Measurements from ENCODE around the gene BACH2. TPM values are rescaled to one million over a fixed set of nuclear protein-coding genes. Genes with fewer than 3 reads are reported as not detected.
A peak's percentile ranks its signal among the peaks of the same experiment; 100 is the strongest.

BACH2 gene
- total RNA-seq, 1 experiment from 2014 or later, result 2.5 TPM

DNA sequence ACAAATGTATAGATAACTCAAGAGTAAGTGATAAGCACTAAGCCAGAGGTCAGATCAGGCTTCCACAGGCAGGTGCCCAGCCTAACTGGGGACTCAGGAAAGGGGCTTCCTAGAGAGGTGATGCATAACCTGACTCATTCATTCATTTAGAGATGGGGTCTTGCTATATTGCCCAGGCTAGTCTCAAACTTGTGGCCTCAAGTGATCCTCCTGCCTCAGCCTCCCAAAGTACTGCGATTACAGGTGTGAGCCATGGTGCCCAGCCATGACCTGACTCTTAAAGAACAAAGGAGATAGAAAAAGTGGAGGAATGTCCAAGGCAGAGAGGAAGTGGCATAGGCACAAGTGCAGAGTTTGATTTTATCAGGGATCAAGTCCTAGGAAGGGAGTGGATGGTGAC lies 360.5 kb downstream of the BACH2 start:
- Histone ChIP-seq H3K36me3 (replicated peaks; ENCODE audit: control insufficient read depth, insufficient read depth, low read length) (0 out of 2 replicates have a peak, but pooled peaks cover 1% of the 10 kb centered on the region), H3K4me3 (ENCODE audit: insufficient read depth, low read depth, low read length) (no peak overlapping the region), H3K27me3 (ENCODE audit: control insufficient read depth, insufficient read depth, low read length) (no peaks in the 10 kb centered on the region)
- no peak for DNase-seq

- 0 out of 2 replicates have a peak, but pooled peaks cover 1% of the 10 kb centered on the region for H3K36me3 ChIP-seq (replicated peaks; ENCODE audit: control insufficient read depth, insufficient read depth, low read length)
- H3K4me3 ChIP-seq (ENCODE audit: insufficient read depth, low read depth, low read length), result no peak overlapping the region
- H3K27me3 ChIP-seq (ENCODE audit: control insufficient read depth, insufficient read depth, low read length), result no peaks in the 10 kb centered on the region
- peak; percentile 79 for DNase-seq
Observed at GRCh38 chr6:89934685-89935366, 361.8 kb downstream of the BACH2 start.

DNA sequence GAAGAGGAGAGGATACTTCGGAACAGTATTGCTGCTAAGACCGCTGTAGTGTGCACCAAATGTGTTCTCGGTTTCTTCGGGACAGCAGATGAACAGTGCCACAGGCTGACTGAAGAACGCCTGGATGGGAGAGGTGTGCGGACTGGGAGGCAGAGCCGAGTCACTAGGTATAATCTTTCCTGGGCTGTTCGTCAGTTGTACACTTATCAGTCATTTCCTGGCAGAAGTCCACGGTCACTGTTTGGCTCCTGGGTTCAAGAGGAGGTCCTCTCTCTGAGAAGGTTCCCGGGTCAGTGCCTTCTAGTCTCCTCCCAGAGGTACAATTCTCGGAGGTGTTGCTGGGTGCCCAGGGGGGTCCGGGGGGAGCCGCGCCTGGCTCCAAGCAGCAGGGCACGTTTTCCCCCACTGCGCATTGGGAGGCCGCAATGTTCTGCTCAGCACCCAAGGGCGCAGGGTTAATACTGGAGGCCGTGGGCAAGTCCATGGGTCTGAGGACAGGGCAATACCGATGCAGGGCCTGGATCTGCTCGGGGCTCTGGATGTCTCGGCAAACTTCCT lies 364.3 kb downstream of the BACH2 start:
- no peaks in the 10 kb centered on the region for H3K27me3 ChIP-seq (ENCODE audit: control insufficient read depth, insufficient read depth, low read length)
- 0 out of 2 replicates have a peak, but pooled peaks cover 1% of the 10 kb centered on the region for H3K36me3 ChIP-seq (replicated peaks; ENCODE audit: control insufficient read depth, insufficient read depth, low read length)
- DNase-seq, result no peak
- no peak overlapping the region for H3K4me3 ChIP-seq (ENCODE audit: insufficient read depth, low read depth, low read length)

GRCh38 chr6:89930789-89931188 lies 365.9 kb downstream of the BACH2 start:
- Histone ChIP-seq H3K36me3 (replicated peaks; ENCODE audit: control insufficient read depth, insufficient read depth, low read length) (0 out of 2 replicates have a peak, but pooled peaks cover 1% of the 10 kb centered on the region), H3K4me3 (ENCODE audit: insufficient read depth, low read depth, low read length) (no peak overlapping the region), H3K27me3 (ENCODE audit: control insufficient read depth, insufficient read depth, low read length) (no peaks in the 10 kb centered on the region)
- no peak for DNase-seq

GRCh38 chr6:89928604-89929003 lies 368.0 kb downstream of the BACH2 start:
- Histone ChIP-seq H3K4me3 (ENCODE audit: insufficient read depth, low read depth, low read length) (no peak overlapping the region), H3K36me3 (replicated peaks; ENCODE audit: control insufficient read depth, insufficient read depth, low read length) (0 out of 2 replicates have a peak, but pooled peaks cover 1% of the 10 kb centered on the region), H3K27me3 (ENCODE audit: control insufficient read depth, insufficient read depth, low read length) (no peaks in the 10 kb centered on the region)
- DNase-seq, result no peak

GRCh38 chr6:89927791-89928550 lies 368.7 kb downstream of the BACH2 start:
- Histone ChIP-seq H3K27me3 (ENCODE audit: control insufficient read depth, insufficient read depth, low read length) (no peaks in the 10 kb centered on the region), H3K4me3 (ENCODE audit: insufficient read depth, low read depth, low read length) (no peak overlapping the region), H3K36me3 (replicated peaks; ENCODE audit: control insufficient read depth, insufficient read depth, low read length) (0 out of 2 replicates have a peak, but pooled peaks cover 1% of the 10 kb centered on the region)
- no peak for DNase-seq

DNA sequence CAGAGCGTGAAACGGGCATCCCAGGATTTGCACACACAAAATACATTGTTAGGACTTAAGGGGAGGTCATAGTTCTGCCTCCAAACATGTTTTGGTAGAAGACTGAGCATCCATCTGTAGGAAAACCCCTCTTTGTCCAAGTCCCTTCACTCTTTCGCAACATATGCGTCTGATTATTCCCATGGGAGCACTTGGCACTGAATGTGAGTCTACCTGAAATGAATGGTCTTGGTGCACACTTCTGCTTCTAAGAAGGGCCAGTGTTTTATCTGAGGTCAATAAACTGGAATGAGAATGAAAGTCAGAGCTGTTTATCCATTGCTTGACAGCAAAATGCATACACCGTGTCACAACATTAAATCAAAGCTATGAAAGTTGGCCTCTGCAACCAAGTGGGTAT lies 369.4 kb downstream of the BACH2 start:
- no peaks in the 10 kb centered on the region for H3K27me3 ChIP-seq (ENCODE audit: control insufficient read depth, insufficient read depth, low read length)
- H3K36me3 ChIP-seq (replicated peaks; ENCODE audit: control insufficient read depth, insufficient read depth, low read length), result no peaks in the 10 kb centered on the region
- no peak overlapping the region for H3K4me3 ChIP-seq (ENCODE audit: insufficient read depth, low read depth, low read length)
- DNase-seq, result no peak

DNA sequence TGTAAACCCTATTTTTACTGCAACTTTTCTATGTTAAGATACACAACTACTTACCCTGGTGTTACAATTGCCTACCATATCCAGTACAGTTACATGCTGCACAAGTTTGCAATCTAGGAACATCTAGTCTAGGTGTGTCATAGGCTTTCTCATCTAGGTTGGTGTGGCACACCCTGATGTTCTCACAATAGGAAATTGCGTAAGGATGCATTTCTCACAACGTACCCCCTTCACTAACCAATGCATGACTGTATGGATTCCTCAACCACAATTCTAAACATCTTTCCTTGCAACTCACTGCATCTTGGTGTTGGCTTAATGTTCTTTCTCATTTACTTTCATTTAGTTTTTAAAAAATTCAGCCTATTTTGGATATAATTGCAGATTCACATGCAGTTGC lies 370.8 kb downstream of the BACH2 start:
- H3K27me3 ChIP-seq (ENCODE audit: control insufficient read depth, insufficient read depth, low read length), result no peaks in the 10 kb centered on the region
- H3K4me3 ChIP-seq (ENCODE audit: insufficient read depth, low read depth, low read length), result no peak overlapping the region
- DNase-seq, result no peak
- no peaks in the 10 kb centered on the region for H3K36me3 ChIP-seq (replicated peaks; ENCODE audit: control insufficient read depth, insufficient read depth, low read length)

DNA sequence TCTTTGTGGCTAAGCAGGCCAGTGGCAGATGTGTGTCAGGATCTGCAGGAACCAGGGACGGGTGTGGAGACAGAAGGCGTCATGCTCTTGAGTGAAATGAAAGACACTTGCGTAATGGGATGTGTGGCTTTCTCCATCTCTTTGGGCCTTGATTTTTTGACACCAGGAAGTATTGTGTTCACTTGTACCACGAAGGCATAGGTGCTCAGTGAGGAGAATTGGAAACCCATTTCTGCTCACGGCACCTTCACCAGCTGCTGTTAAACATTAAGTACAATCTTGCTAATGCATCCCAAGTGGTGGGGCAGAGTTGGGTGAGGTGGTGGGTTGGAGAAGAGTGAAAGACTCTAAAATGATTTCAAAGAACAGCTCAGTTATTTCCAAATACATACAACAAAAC lies 372.4 kb downstream of the BACH2 start:
- Histone ChIP-seq H3K27me3 (ENCODE audit: control insufficient read depth, insufficient read depth, low read length) (no peaks in the 10 kb centered on the region), H3K4me3 (ENCODE audit: insufficient read depth, low read depth, low read length) (no peak overlapping the region), H3K36me3 (replicated peaks; ENCODE audit: control insufficient read depth, insufficient read depth, low read length) (no peaks in the 10 kb centered on the region)
- no peak for DNase-seq

- H3K27me3 ChIP-seq (ENCODE audit: control insufficient read depth, insufficient read depth, low read length), result no peaks in the 10 kb centered on the region
- no peaks in the 10 kb centered on the region for H3K36me3 ChIP-seq (replicated peaks; ENCODE audit: control insufficient read depth, insufficient read depth, low read length)
- DNase-seq, result no peak
- no peak overlapping the region for H3K4me3 ChIP-seq (ENCODE audit: insufficient read depth, low read depth, low read length)
Observed at GRCh38 chr6:89921691-89922090, 375.0 kb downstream of the BACH2 start.

- no peak overlapping the region for H3K4me3 ChIP-seq (ENCODE audit: insufficient read depth, low read depth, low read length)
- no peaks in the 10 kb centered on the region for H3K36me3 ChIP-seq (replicated peaks; ENCODE audit: control insufficient read depth, insufficient read depth, low read length)
- no peak for DNase-seq
- H3K27me3 ChIP-seq (ENCODE audit: control insufficient read depth, insufficient read depth, low read length), result no peaks in the 10 kb centered on the region
Observed at GRCh38 chr6:89921197-89921596, 375.4 kb downstream of the BACH2 start.

DNA sequence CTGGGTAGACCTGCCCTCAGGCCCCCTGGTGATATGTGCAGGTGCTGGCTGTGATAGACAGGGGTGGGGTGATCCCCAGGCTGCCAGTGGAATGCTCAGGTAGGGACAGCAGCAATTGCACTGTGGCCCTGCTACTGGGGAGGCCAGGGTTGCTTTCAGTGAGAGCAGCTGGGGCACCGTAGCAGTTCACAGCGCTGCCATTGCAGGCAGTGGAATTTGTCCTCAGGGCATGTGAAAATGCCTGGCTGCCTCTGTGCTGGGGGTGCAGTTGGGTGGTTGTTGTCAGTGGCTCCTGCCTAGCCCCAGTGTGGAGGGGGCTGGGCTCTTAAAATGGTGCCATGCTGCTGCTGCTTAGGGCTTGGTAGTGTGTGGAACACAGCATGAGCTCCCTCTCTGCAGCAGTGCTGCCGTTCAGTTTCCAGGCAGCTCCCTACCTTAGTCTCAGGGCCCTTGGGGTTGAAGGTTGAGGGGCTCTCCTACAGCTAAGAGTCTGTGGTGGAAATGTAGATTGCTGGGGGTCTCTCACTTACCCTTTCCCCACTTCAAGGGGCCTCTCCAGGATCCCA lies 378.8 kb downstream of the BACH2 start:
- H3K36me3 ChIP-seq (replicated peaks; ENCODE audit: control insufficient read depth, insufficient read depth, low read length), result no peaks in the 10 kb centered on the region
- H3K27me3 ChIP-seq (ENCODE audit: control insufficient read depth, insufficient read depth, low read length), result no peaks in the 10 kb centered on the region
- DNase-seq, result no peak
- H3K4me3 ChIP-seq (ENCODE audit: insufficient read depth, low read depth, low read length), result no peak overlapping the region

GRCh38 chr6:89917216-89917615 lies 379.4 kb downstream of the BACH2 start:
- no peaks in the 10 kb centered on the region for H3K27me3 ChIP-seq (ENCODE audit: control insufficient read depth, insufficient read depth, low read length)
- DNase-seq, result no peak
- H3K36me3 ChIP-seq (replicated peaks; ENCODE audit: control insufficient read depth, insufficient read depth, low read length), result no peaks in the 10 kb centered on the region
- no peak overlapping the region for H3K4me3 ChIP-seq (ENCODE audit: insufficient read depth, low read depth, low read length)

DNA sequence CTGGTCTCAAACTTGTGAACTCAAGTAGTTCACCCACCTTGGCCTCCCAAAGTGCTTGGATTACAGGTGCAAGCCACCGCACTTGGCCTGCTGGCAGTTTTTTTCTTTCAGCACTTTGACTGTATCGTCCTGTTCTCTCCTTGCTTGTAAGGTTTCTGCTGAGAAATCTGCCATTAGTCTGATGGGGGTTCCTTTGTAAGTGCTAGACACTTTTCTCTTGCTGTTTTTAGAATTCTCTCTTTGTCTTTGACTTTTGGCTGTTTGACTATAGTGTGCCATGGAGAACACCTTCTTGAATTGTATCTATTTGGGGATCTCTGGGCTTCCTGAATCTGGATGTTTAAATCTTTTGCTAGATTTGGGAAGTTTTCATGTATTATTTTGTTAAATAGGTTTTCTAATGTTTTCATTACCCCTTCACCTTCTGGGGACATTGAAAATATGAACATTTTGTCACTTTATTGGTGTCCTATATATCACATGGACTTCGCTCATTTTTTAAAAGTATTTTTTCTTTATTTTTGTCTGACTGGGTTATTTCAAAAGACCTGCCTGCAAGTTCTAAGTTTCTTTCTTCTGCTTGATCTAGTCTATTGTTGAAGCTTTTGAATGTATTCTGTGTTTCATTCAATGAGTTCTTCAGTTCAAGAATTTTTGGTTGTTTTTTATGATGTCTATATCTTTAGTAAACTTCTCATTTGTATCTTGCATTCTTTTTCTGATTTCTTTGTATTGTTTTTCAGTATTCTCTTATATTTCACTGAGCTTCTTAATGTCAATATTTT lies 380.3 kb downstream of the BACH2 start:
- no peak overlapping the region for H3K4me3 ChIP-seq (ENCODE audit: insufficient read depth, low read depth, low read length)
- no peaks in the 10 kb centered on the region for H3K27me3 ChIP-seq (ENCODE audit: control insufficient read depth, insufficient read depth, low read length)
- no peak for DNase-seq
- no peaks in the 10 kb centered on the region for H3K36me3 ChIP-seq (replicated peaks; ENCODE audit: control insufficient read depth, insufficient read depth, low read length)

All from H7 (cell line).